Panc1 (cell line): ENCODE measurements around the gene MVK.

Experiments used
- TCF7L2 ChIP-seq: IDR thresholded peaks from 2 replicates; pipeline ENCODE4 v1.6.1; 2011; ENCODE audit warnings: mild to moderate bottlenecking, low read depth, low read length, inconsistent platforms
- TF ChIP-seq, protein P1 (sequence below): fragments of 450-650 bp; IDR thresholded peaks from 2 replicates; pipeline ENCODE4 v1.5.1; 2017; ENCODE audit warnings: mild to moderate bottlenecking
- TF ChIP-seq, protein P2 (sequence below), 2 experiments: IDR thresholded peaks; 2 replicates each; pipeline ENCODE4 v1.6.1; 2011 to 2012; ENCODE audit warnings: low read depth in 2 of 2, control low read depth in 1 of 2, low read length in 1 of 2, mild to moderate bottlenecking in 1 of 2, moderate library complexity in 1 of 2; ENCODE audit not compliant: insufficient read depth in 1 of 2

DNA sequence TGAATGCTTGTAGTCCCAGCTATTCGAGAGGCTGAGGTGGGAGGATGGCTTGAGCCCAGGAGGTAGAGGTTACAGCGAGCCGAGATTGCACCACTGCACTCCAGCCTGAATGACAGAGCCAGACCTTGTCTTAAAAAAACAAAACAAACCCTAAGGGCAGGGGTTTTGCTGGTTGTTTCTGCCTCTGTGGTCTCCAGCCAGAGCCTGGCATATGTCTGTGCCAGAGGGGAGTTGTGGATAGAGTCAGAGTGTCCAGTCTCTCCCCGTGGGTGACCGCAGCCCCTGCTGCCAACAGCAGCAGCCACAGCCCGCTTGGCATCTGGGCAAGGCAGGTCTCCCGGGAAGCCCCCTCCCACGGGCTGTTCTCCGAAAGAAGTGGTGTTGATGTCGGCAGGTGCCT lies 37.6 kb downstream of the MVK start:
- TF ChIP-seq, protein P1, sequence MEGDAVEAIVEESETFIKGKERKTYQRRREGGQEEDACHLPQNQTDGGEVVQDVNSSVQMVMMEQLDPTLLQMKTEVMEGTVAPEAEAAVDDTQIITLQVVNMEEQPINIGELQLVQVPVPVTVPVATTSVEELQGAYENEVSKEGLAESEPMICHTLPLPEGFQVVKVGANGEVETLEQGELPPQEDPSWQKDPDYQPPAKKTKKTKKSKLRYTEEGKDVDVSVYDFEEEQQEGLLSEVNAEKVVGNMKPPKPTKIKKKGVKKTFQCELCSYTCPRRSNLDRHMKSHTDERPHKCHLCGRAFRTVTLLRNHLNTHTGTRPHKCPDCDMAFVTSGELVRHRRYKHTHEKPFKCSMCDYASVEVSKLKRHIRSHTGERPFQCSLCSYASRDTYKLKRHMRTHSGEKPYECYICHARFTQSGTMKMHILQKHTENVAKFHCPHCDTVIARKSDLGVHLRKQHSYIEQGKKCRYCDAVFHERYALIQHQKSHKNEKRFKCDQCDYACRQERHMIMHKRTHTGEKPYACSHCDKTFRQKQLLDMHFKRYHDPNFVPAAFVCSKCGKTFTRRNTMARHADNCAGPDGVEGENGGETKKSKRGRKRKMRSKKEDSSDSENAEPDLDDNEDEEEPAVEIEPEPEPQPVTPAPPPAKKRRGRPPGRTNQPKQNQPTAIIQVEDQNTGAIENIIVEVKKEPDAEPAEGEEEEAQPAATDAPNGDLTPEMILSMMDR: no peak
- TF ChIP-seq TCF7L2: no peak
- TF ChIP-seq, protein P2, sequence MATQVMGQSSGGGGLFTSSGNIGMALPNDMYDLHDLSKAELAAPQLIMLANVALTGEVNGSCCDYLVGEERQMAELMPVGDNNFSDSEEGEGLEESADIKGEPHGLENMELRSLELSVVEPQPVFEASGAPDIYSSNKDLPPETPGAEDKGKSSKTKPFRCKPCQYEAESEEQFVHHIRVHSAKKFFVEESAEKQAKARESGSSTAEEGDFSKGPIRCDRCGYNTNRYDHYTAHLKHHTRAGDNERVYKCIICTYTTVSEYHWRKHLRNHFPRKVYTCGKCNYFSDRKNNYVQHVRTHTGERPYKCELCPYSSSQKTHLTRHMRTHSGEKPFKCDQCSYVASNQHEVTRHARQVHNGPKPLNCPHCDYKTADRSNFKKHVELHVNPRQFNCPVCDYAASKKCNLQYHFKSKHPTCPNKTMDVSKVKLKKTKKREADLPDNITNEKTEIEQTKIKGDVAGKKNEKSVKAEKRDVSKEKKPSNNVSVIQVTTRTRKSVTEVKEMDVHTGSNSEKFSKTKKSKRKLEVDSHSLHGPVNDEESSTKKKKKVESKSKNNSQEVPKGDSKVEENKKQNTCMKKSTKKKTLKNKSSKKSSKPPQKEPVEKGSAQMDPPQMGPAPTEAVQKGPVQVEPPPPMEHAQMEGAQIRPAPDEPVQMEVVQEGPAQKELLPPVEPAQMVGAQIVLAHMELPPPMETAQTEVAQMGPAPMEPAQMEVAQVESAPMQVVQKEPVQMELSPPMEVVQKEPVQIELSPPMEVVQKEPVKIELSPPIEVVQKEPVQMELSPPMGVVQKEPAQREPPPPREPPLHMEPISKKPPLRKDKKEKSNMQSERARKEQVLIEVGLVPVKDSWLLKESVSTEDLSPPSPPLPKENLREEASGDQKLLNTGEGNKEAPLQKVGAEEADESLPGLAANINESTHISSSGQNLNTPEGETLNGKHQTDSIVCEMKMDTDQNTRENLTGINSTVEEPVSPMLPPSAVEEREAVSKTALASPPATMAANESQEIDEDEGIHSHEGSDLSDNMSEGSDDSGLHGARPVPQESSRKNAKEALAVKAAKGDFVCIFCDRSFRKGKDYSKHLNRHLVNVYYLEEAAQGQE (IDR thresholded peaks at IDR 0.05; ENCODE audit: insufficient read depth in 1 of 2, low read depth in 2 of 2, low read length in 1 of 2): no peak
